ENCODE measurements around the gene KIAA1755. TPM values are rescaled to one million over a fixed set of nuclear protein-coding genes. Genes with fewer than 3 reads are reported as not detected.

Gene KIAA1755
- total RNA-seq, 1 experiment from 2014 or later: 0.20 TPM

- in situ Hi-C loops (cut with HindIII; ENCODE audit: low pct_unique_long_range_greater_than_20kb, low sequenced_read_pairs): no loop called here
- DNase-seq (ENCODE audit: low read depth): no peak
Measured at GRCh38 chr20:38202153-38202981, 58.2 kb downstream of the KIAA1755 start.

GRCh38 chr20:38201356-38201755, 59.2 kb downstream of the KIAA1755 start:
- peak; percentile 62 for DNase-seq (ENCODE audit: low read depth)
- in situ Hi-C loops (cut with HindIII; ENCODE audit: low pct_unique_long_range_greater_than_20kb, low sequenced_read_pairs): no loop called here

DNA sequence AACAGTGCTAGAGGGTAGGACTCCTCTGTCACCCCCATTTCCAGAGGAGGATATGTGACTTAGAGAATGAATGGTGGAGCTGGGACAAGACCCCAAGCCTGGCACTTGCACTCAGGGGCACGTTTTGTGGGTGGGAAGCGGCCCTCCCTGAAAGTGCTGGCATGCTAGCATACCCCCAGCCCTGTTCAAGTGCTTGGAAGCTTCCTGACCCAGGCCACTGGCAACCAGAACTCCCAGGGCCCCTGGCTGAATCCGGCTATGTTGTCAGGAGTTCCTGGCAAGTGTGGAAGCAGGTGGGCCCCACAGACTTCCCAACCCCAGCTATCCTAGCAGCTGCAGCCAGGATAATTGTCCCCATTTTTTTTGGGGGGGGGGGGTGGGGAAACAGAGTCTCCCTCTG, 59.9 kb downstream of the KIAA1755 start:
- in situ Hi-C loops (cut with HindIII; ENCODE audit: low pct_unique_long_range_greater_than_20kb, low sequenced_read_pairs): no loop called here
- no peak for DNase-seq (ENCODE audit: low read depth)

DNA sequence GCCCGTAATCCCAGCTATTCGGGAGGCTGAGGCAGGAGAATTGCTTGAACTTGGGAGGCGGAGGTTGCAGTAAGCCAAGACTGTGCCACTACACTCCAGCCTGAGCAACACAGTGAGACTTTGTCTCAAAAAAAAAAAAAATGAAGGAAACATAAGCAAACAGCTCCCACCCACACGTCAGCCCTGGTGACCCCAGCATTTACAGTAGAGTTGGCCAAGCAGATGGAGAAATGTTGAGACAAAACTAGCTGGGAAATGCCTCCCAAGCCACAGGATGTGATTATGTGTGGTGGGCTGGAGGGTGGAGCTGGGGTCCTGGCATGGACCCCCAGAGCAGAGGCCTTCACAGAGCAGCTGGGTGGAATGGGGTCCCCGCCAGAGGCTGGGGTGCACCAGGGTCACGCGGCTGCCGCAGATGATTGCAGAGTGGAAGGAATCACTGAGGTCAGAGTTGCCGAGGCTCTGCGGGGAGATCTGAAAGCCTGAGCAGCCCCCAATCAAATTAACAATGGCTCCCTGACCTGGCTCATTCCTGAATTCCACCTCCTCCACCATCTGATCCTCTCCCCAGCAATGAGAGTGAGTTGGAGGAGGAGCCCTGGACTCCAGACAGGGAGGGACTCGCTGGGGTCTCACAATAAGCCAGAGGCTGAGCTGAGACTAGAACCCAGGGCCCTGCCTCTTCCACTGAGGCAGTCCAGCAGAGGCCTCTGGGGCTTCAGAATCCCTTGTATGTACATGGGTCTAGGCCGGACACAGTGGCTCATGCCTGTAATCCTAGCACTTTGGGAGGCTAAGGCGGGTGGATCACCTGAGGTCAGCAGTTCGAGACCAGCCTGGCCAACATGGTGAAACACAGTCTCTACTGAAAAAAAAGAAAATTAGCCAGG, 60.8 kb downstream of the KIAA1755 start:
- no peak for DNase-seq (ENCODE audit: low read depth)
- in situ Hi-C loops (cut with HindIII; ENCODE audit: low pct_unique_long_range_greater_than_20kb, low sequenced_read_pairs): no loop called here

GRCh38 chr20:38198238-38198861, 62.2 kb downstream of the KIAA1755 start:
- no peak for DNase-seq (ENCODE audit: low read depth)
- in situ Hi-C loops (cut with HindIII; ENCODE audit: low pct_unique_long_range_greater_than_20kb, low sequenced_read_pairs): no loop called here

DNA sequence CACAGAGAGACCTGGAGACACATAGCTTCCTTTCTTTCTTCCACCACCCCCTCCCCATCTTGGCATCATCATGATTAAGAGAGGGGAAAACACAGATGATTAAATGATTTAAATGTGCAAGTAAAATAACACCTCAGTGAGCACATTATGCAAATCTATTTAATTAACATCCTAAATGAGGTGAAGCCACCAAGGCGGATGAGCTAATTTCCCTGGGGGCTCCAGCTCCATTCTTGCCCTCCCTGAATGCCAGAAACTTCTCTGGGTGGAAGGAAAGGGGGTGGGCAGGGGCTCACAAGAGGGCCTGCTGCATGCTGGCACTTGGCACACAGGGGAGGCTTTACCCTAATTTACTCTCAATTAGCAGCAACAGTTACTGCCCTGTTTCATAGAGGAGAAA, 62.9 kb downstream of the KIAA1755 start:
- DNase-seq (ENCODE audit: low read depth): no peak
- in situ Hi-C loops (cut with HindIII; ENCODE audit: low pct_unique_long_range_greater_than_20kb, low sequenced_read_pairs): no loop called here

GRCh38 chr20:38197217-38197616, 63.3 kb downstream of the KIAA1755 start:
- no peak for DNase-seq (ENCODE audit: low read depth)
- in situ Hi-C loops (cut with HindIII; ENCODE audit: low pct_unique_long_range_greater_than_20kb, low sequenced_read_pairs): no loop called here

- in situ Hi-C loops (cut with HindIII; ENCODE audit: low pct_unique_long_range_greater_than_20kb, low sequenced_read_pairs): no loop called here
Measured at GRCh38 chr20:38196592-38196991, 63.9 kb downstream of the KIAA1755 start.

GRCh38 chr20:38196076-38196475, 64.5 kb downstream of the KIAA1755 start:
- in situ Hi-C loops (cut with HindIII; ENCODE audit: low pct_unique_long_range_greater_than_20kb, low sequenced_read_pairs): no loop called here

More at GRCh38 chr20:38196592-38196991, 63.9 kb downstream of the KIAA1755 start:
- no peak for DNase-seq (ENCODE audit: low read depth)

GRCh38 chr20:38195521-38195920, 65.0 kb downstream of the KIAA1755 start:
- no peak for DNase-seq (ENCODE audit: low read depth)
- in situ Hi-C loops (cut with HindIII; ENCODE audit: low pct_unique_long_range_greater_than_20kb, low sequenced_read_pairs): no loop called here

More at GRCh38 chr20:38196076-38196475, 64.5 kb downstream of the KIAA1755 start:
- DNase-seq (ENCODE audit: low read depth): no peak

DNA sequence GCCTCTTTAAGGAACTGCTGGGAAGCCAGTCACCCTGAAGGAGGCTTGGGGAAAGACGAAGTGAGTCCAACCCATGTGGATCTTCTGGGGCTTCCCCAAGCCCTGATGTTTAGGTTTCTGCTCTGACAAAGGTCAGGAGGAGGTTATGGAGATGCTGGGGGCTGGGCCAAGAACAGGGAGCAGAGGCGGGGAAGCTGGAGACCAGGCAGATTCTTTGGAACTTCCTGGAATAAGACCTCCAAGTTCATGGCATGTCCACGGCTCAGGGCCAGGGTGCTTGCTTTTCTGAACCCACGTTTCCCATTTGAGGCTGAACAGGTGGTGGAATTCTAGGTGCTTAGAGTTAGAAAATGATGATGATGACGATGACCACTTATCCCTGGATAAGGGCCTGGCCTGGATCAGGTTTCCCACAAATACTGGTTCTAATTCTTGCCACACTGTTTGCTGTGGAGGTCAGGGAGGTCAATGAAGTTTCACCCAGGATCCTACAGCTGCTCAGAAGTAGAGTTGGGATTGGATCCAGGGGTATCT, 65.5 kb downstream of the KIAA1755 start:
- in situ Hi-C loops (cut with HindIII; ENCODE audit: low pct_unique_long_range_greater_than_20kb, low sequenced_read_pairs): no loop called here
- DNase-seq (ENCODE audit: low read depth): no peak

- in situ Hi-C loops (cut with HindIII; ENCODE audit: low pct_unique_long_range_greater_than_20kb, low sequenced_read_pairs): no loop called here
- no peak for DNase-seq (ENCODE audit: low read depth)
Measured at GRCh38 chr20:38193586-38194105, 66.9 kb downstream of the KIAA1755 start.

- DNase-seq (ENCODE audit: low read depth): no peak
Measured at GRCh38 chr20:38192323-38192885, 68.1 kb downstream of the KIAA1755 start.

GRCh38 chr20:38191654-38192053, 68.9 kb downstream of the KIAA1755 start:
- in situ Hi-C loops (cut with HindIII; ENCODE audit: low pct_unique_long_range_greater_than_20kb, low sequenced_read_pairs): no loop called here
- DNase-seq (ENCODE audit: low read depth): no peak

More at GRCh38 chr20:38192323-38192885, 68.1 kb downstream of the KIAA1755 start:
- in situ Hi-C loops (cut with HindIII; ENCODE audit: low pct_unique_long_range_greater_than_20kb, low sequenced_read_pairs): no loop called here

DNA sequence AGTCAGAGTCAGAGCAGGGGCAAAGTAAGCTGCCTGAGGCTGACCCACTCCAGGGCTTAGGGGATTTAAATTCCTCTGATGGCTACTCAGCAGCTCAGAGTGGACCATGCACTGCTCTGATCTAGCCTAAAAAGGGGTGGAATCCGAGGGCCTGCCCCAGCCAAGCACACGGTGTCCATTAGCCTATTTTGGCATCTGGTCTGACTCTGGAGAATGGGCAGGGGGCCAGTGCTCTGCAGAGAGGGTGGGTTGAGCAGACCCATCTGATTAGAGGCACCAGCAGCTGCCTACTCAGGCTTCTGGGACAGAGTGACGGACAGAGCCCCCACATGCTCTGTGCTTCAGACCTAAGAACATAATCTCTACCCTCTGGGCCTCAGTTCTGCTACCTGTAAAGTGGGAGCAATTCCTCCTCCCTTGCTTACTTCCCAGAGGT, 69.6 kb downstream of the KIAA1755 start:
- in situ Hi-C loops (cut with HindIII; ENCODE audit: low pct_unique_long_range_greater_than_20kb, low sequenced_read_pairs): no loop called here
- no peak for DNase-seq (ENCODE audit: low read depth)

DNA sequence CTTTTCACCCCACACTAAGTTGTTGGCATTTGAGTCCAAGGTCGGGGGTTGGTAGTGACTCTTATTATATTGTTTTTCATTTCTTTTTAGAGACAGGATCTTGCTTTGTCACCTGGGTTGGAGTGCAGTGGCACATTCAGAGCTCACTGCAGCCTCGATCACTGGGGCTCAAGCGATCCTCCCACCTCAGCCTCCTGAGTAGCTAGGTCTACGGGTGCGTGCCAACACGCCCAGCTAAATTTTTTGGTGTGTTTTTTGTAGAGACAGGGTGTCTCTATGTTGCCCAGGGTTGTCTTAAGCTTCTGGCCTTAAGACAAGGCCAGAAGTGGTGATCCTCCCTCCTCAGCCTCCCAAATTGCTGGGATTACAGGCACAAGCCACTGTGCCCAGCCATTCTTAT, 70.4 kb downstream of the KIAA1755 start:
- DNase-seq (ENCODE audit: low read depth): no peak
- in situ Hi-C loops (cut with HindIII; ENCODE audit: low pct_unique_long_range_greater_than_20kb, low sequenced_read_pairs): no loop called here

DNA sequence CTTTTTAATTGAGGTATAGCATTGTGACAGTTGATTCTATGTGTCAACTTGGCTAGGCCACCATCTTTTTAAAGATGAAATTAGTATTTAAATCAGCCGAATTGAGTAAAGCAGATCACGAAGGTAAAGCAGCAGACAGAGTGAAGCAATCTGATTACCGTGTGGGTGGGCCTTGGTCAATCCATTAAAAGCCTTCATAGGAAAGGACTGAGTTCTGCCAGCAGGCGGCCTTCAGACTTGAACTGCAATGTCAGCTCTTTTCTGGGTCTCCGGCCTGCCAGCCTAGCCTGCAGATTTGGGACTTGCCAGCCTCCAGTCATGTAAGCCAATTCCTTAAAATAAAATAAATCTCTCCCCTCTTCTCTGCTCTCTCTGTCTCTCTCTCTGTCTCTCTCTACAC, 73.0 kb downstream of the KIAA1755 start:
- in situ Hi-C loops (cut with HindIII; ENCODE audit: low pct_unique_long_range_greater_than_20kb, low sequenced_read_pairs): no loop called here
- no peak for DNase-seq (ENCODE audit: low read depth)

- in situ Hi-C loops (cut with HindIII; ENCODE audit: low pct_unique_long_range_greater_than_20kb, low sequenced_read_pairs): no loop called here
- peak; percentile 76 for DNase-seq (ENCODE audit: low read depth)
Measured at GRCh38 chr20:38186788-38187221, 73.7 kb downstream of the KIAA1755 start.
